ENCODE measurements around the gene RSPH3.

DNA sequence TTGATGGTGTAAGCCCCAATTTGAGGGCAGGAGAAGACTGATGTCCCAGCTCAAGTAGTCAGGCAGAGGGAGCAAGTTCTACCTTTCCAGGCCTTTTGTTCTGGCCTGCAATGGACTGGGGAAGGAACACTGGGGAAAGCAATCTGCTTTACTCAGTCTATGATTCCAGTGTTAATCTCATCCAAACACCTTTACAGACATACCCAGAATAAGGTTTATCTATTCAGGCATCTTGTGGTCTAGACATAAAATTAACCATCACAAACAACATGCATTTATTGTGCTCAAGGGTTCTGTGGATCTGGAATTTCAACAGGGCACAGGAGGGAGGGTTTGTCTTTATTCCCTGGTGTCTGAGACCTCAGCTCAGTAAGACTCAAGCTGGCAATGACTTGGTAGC is 14.4 kb upstream of the RSPH3 start:
- TF ChIP-seq, protein P1, sequence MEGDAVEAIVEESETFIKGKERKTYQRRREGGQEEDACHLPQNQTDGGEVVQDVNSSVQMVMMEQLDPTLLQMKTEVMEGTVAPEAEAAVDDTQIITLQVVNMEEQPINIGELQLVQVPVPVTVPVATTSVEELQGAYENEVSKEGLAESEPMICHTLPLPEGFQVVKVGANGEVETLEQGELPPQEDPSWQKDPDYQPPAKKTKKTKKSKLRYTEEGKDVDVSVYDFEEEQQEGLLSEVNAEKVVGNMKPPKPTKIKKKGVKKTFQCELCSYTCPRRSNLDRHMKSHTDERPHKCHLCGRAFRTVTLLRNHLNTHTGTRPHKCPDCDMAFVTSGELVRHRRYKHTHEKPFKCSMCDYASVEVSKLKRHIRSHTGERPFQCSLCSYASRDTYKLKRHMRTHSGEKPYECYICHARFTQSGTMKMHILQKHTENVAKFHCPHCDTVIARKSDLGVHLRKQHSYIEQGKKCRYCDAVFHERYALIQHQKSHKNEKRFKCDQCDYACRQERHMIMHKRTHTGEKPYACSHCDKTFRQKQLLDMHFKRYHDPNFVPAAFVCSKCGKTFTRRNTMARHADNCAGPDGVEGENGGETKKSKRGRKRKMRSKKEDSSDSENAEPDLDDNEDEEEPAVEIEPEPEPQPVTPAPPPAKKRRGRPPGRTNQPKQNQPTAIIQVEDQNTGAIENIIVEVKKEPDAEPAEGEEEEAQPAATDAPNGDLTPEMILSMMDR (IDR thresholded peaks at IDR 0.05) = no peak
- TF ChIP-seq POLR2A (IDR thresholded peaks at IDR 0.05) = no peak

Measured in uterus (tissue), 2 donors.